ENCODE results near the gene TMEM254. TPM values are rescaled to one million over a fixed set of nuclear protein-coding genes. Genes with fewer than 3 reads are reported as not detected.
"Not testable (repeated sequence)": the region's sequence is repeated elsewhere in the genome, so short reads cannot be mapped to it uniquely, and the experiment has no call there.

Gene TMEM254
- polyA plus RNA-seq, 1 donor = 13.9 TPM

- DNase-seq (ENCODE audit: low read depth) = no peak
Measured at GRCh38 chr10:80133206-80133605, 54.7 kb downstream of the TMEM254 start.

- not testable (repeated sequence) for DNase-seq (ENCODE audit: low read depth)
Measured at GRCh38 chr10:80133687-80134086, 55.2 kb downstream of the TMEM254 start.

- no peak for DNase-seq (ENCODE audit: low read depth)
Measured at GRCh38 chr10:80136134-80136571, 57.7 kb downstream of the TMEM254 start.

- no peak for DNase-seq (ENCODE audit: low read depth)
Measured at GRCh38 chr10:80137031-80137862, 58.8 kb downstream of the TMEM254 start.

- DNase-seq (ENCODE audit: low read depth) = no peak
Measured at GRCh38 chr10:80137920-80138319, 59.5 kb downstream of the TMEM254 start.

GRCh38 chr10:80139265-80139664 is 60.8 kb downstream of the TMEM254 start:
- DNase-seq (ENCODE audit: low read depth) = no peak

- DNase-seq (ENCODE audit: low read depth) = no peak
Measured at GRCh38 chr10:80140251-80140650, 61.8 kb downstream of the TMEM254 start.

GRCh38 chr10:80141696-80142460 is 63.4 kb downstream of the TMEM254 start:
- no peak for DNase-seq (ENCODE audit: low read depth)

Other genes starting within 250 kb of the TMEM254 start
- gene SFTPD, start 129.6 kb upstream of the TMEM254 start, polyA plus RNA-seq (ENCODE audit: insufficient read length) = 1.5 TPM
- 59.1 TPM for gene PLAC9, start 54.1 kb downstream of the TMEM254 start, polyA plus RNA-seq (ENCODE audit: insufficient read length)
- gene ANXA11, start 126.9 kb downstream of the TMEM254 start, polyA plus RNA-seq (ENCODE audit: insufficient read length) = 95.1 TPM
- gene MAT1A, start 211.0 kb downstream of the TMEM254 start, polyA plus RNA-seq (ENCODE audit: insufficient read length) = not detected